Measurements from ENCODE around the gene TNFRSF14. TPM values are rescaled to one million over a fixed set of nuclear protein-coding genes. Genes with fewer than 3 reads are reported as not detected.

The TNFRSF14 gene
- total and polyA plus RNA-seq, 9 of the 15 experiments (the other 6 are each of a cell fraction or from before 2014, with no cell fraction given), result 0.11 to 2.3 (median 0.68) TPM; not detected in 2

DNA sequence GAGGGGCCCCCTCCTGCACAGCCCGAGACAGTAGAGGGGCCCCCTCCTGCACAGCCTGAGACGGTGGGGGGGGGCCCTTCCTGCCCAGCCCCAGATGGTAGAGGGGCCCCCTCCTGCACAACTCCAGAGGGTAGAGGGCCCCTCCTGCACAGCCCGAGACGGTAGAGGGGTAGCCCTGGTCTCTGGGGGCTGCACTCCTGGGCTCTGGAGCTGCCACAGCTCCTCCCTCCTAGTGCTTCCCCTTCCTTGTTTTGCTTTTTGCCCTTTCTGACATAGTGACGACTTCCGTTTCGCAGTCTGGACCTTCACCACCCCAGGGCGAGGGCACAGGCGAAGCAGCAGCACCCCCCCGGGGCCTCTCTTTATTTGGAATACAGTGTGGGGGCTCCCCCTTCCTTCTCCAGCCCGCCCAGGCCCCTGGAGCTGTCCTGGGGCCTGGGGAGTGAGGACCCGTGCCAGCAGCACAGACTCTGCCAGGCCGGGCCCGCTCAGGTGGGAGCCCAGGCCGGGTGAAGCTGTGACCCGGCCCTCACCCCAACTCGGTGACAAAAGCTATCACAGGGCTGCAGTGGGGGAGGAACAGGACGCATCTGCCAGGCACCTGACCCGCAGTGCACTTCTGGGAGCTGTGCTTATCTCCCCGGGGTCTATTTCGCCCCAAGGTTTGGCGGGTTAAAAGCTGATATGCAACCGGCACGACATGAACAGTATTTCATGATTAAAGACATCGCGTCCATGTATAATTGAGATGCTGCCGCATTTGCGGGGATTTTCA lies 29.3 kb downstream of the TNFRSF14 start (continued):
- TF ChIP-seq ZNF609 (CRISPR knock-in tag; IDR thresholded peaks at IDR 0.05; ENCODE audit: borderline replicate concordance) (no peak), JUN (IDR thresholded peaks at IDR 0.05; ENCODE audit: borderline replicate concordance, low read depth, low read length) (no peak), JUN (CRISPR knock-in tag; IDR thresholded peaks at IDR 0.05; ENCODE audit: borderline replicate concordance) (no peak), ATF6 (CRISPR knock-in tag; IDR thresholded peaks at IDR 0.05) (no peak), SMAD3 (CRISPR knock-in tag; conservative IDR thresholded peaks at IDR 0.05) (peak; percentile 66; the same call in 1 of the 2 replicates), HMG20B (CRISPR knock-in tag; IDR thresholded peaks at IDR 0.05) (0 out of 2 replicates have a peak, but pooled peaks have one; percentile 47), PCBP1 (IDR thresholded peaks at IDR 0.05; ENCODE audit: low read depth, low read length, poor library complexity, severe bottlenecking) (no peak), BRD9 (IDR thresholded peaks at IDR 0.05; ENCODE audit: low read depth, partially characterized antibody) (peak; percentile 79)
- TF ChIP-seq, protein P1, sequence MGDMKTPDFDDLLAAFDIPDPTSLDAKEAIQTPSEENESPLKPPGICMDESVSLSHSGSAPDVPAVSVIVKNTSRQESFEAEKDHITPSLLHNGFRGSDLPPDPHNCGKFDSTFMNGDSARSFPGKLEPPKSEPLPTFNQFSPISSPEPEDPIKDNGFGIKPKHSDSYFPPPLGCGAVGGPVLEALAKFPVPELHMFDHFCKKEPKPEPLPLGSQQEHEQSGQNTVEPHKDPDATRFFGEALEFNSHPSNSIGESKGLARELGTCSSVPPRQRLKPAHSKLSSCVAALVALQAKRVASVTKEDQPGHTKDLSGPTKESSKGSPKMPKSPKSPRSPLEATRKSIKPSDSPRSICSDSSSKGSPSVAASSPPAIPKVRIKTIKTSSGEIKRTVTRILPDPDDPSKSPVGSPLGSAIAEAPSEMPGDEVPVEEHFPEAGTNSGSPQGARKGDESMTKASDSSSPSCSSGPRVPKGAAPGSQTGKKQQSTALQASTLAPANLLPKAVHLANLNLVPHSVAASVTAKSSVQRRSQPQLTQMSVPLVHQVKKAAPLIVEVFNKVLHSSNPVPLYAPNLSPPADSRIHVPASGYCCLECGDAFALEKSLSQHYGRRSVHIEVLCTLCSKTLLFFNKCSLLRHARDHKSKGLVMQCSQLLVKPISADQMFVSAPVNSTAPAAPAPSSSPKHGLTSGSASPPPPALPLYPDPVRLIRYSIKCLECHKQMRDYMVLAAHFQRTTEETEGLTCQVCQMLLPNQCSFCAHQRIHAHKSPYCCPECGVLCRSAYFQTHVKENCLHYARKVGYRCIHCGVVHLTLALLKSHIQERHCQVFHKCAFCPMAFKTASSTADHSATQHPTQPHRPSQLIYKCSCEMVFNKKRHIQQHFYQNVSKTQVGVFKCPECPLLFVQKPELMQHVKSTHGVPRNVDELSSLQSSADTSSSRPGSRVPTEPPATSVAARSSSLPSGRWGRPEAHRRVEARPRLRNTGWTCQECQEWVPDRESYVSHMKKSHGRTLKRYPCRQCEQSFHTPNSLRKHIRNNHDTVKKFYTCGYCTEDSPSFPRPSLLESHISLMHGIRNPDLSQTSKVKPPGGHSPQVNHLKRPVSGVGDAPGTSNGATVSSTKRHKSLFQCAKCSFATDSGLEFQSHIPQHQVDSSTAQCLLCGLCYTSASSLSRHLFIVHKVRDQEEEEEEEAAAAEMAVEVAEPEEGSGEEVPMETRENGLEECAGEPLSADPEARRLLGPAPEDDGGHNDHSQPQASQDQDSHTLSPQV (IDR thresholded peaks at IDR 0.05), result 0 out of 2 replicates have a peak, but pooled peaks have one; percentile 59
